ENCODE data around the gene INTS2. TPM values are rescaled to one million over a fixed set of nuclear protein-coding genes. Genes with fewer than 3 reads are reported as not detected.
"Not testable (repeated sequence)": the region's sequence is repeated elsewhere in the genome, so short reads cannot be mapped to it uniquely, and the experiment has no call there.

Gene INTS2
- total RNA-seq, 1 donor, result 12.4 TPM

GRCh38 chr17:61827649-61828395 lies 100.0 kb downstream of the INTS2 start:
- H3K9me3 ChIP-seq (ENCODE audit: low read depth, low read length), result no peaks in the 10 kb centered on the region
- no peak overlapping the region for H3K4me3 ChIP-seq (ENCODE audit: low read length)
- H3K4me1 ChIP-seq (ENCODE audit: insufficient read depth, low read length), result no peaks in the 10 kb centered on the region
- H3K27me3 ChIP-seq (ENCODE audit: insufficient read depth, low read length), result no peaks in the 10 kb centered on the region

GRCh38 chr17:61826866-61827265 lies 100.9 kb downstream of the INTS2 start:
- H3K4me3 ChIP-seq (ENCODE audit: low read length); H3K27me3 ChIP-seq (ENCODE audit: insufficient read depth, low read length); H3K4me1 ChIP-seq (ENCODE audit: insufficient read depth, low read length); H3K9me3 ChIP-seq (ENCODE audit: low read depth, low read length): not testable (repeated sequence)

- H3K4me1 ChIP-seq (ENCODE audit: insufficient read depth, low read length), result not testable (repeated sequence)
These were observed 101.6 kb downstream of the INTS2 start for GRCh38 chr17:61826198-61826597.

GRCh38 chr17:61825448-61826137 lies 102.2 kb downstream of the INTS2 start:
- Histone ChIP-seq H3K4me3 (ENCODE audit: low read length) (no peak overlapping the region), H3K4me1 (ENCODE audit: insufficient read depth, low read length) (no peaks in the 10 kb centered on the region), H3K27me3 (ENCODE audit: insufficient read depth, low read length) (no peaks in the 10 kb centered on the region), H3K9me3 (ENCODE audit: low read depth, low read length) (no peaks in the 10 kb centered on the region)

More at GRCh38 chr17:61826198-61826597, 101.6 kb downstream of the INTS2 start:
- H3K4me3 ChIP-seq (ENCODE audit: low read length); H3K9me3 ChIP-seq (ENCODE audit: low read depth, low read length); H3K27me3 ChIP-seq (ENCODE audit: insufficient read depth, low read length): not testable (repeated sequence)

GRCh38 chr17:61822326-61823285 lies 105.2 kb downstream of the INTS2 start:
- no peaks in the 10 kb centered on the region for H3K4me1 ChIP-seq (ENCODE audit: insufficient read depth, low read length)
- no peak overlapping the region for H3K4me3 ChIP-seq (ENCODE audit: low read length)
- H3K9me3 ChIP-seq (ENCODE audit: low read depth, low read length), result no peaks in the 10 kb centered on the region
- no peaks in the 10 kb centered on the region for H3K27me3 ChIP-seq (ENCODE audit: insufficient read depth, low read length)

- Histone ChIP-seq H3K4me3 (ENCODE audit: low read length) (no peak overlapping the region), H3K27me3 (ENCODE audit: insufficient read depth, low read length) (no peaks in the 10 kb centered on the region), H3K9me3 (ENCODE audit: low read depth, low read length) (no peaks in the 10 kb centered on the region), H3K4me1 (ENCODE audit: insufficient read depth, low read length) (no peaks in the 10 kb centered on the region)
These were observed 106.1 kb downstream of the INTS2 start for GRCh38 chr17:61821655-61822054.

- not testable (repeated sequence) for H3K4me3 ChIP-seq (ENCODE audit: low read length); H3K4me1 ChIP-seq (ENCODE audit: insufficient read depth, low read length); H3K9me3 ChIP-seq (ENCODE audit: low read depth, low read length); H3K27me3 ChIP-seq (ENCODE audit: insufficient read depth, low read length)
These were observed 108.5 kb downstream of the INTS2 start for GRCh38 chr17:61819265-61819664.

GRCh38 chr17:61818225-61818624 lies 109.6 kb downstream of the INTS2 start:
- Histone ChIP-seq H3K9me3 (ENCODE audit: low read depth, low read length) (no peaks in the 10 kb centered on the region), H3K27me3 (ENCODE audit: insufficient read depth, low read length) (no peaks in the 10 kb centered on the region), H3K4me1 (ENCODE audit: insufficient read depth, low read length) (peaks cover 6% of the 10 kb centered on the region)

GRCh38 chr17:61817452-61817851 lies 110.3 kb downstream of the INTS2 start:
- no peaks in the 10 kb centered on the region for H3K27me3 ChIP-seq (ENCODE audit: insufficient read depth, low read length)
- no peak overlapping the region for H3K4me3 ChIP-seq (ENCODE audit: low read length)
- H3K9me3 ChIP-seq (ENCODE audit: low read depth, low read length), result no peaks in the 10 kb centered on the region
- H3K4me1 ChIP-seq (ENCODE audit: insufficient read depth, low read length), result peaks cover 6% of the 10 kb centered on the region

More at GRCh38 chr17:61818225-61818624, 109.6 kb downstream of the INTS2 start:
- H3K4me3 ChIP-seq (ENCODE audit: low read length), result no peak overlapping the region

GRCh38 chr17:61816538-61816937 lies 111.2 kb downstream of the INTS2 start:
- H3K9me3 ChIP-seq (ENCODE audit: low read depth, low read length), result no peaks in the 10 kb centered on the region
- peaks cover 6% of the 10 kb centered on the region for H3K4me1 ChIP-seq (ENCODE audit: insufficient read depth, low read length)
- H3K4me3 ChIP-seq (ENCODE audit: low read length), result no peak overlapping the region
- H3K27me3 ChIP-seq (ENCODE audit: insufficient read depth, low read length), result no peaks in the 10 kb centered on the region

- Histone ChIP-seq H3K27me3 (ENCODE audit: insufficient read depth, low read length) (no peaks in the 10 kb centered on the region), H3K4me3 (ENCODE audit: low read length) (no peak overlapping the region)
These were observed 111.8 kb downstream of the INTS2 start for GRCh38 chr17:61815863-61816503.

More at GRCh38 chr17:61815863-61816503, 111.8 kb downstream of the INTS2 start:
- Histone ChIP-seq H3K4me1 (ENCODE audit: insufficient read depth, low read length) (peaks cover 6% of the 10 kb centered on the region), H3K9me3 (ENCODE audit: low read depth, low read length) (no peaks in the 10 kb centered on the region)

Other genes starting within 250 kb of the INTS2 start
- 3.3 TPM for gene BRIP1, start 64.5 kb downstream of the INTS2 start, total RNA-seq
- 164 TPM for gene MED13, start 137.3 kb upstream of the INTS2 start, total RNA-seq

Data from mononuclear cell (primary cell).